Neuronal stem cell (in vitro differentiated cells): ENCODE data around the gene NAT10.
"Not testable (repeated sequence)": the region's sequence is repeated elsewhere in the genome, so short reads cannot be mapped to it uniquely, and the experiment has no call there.

Source experiments
- DNase-seq: peaks from one replicate; pipeline ENCODE4 v3.0.0-alpha.2; 2013; ENCODE audit warnings: low spot score
- H2AFZ ChIP-seq: one replicate; pipeline ENCODE4 v1.6.1; 2013; ENCODE audit warnings: mild to moderate bottlenecking, low read length, inconsistent platforms
- H2AK5ac ChIP-seq: 2 replicates; pipeline ENCODE4 v1.6.1; 2013; ENCODE audit warnings: low read depth, mild to moderate bottlenecking, inconsistent platforms, low read length, moderate library complexity, mixed read lengths
- H2BK120ac ChIP-seq: 2 replicates; pipeline ENCODE4 v1.6.1; 2013; ENCODE audit warnings: low read depth, mild to moderate bottlenecking, inconsistent platforms, low read length, moderate library complexity, mixed read lengths
- H2BK12ac ChIP-seq: one replicate; pipeline ENCODE4 v1.6.1; 2013; ENCODE audit warnings: low read length, inconsistent platforms
- H2BK15ac ChIP-seq: 2 replicates; pipeline ENCODE4 v1.6.1; 2013; ENCODE audit warnings: mild to moderate bottlenecking, low read length, inconsistent platforms, mixed read lengths
- H2BK5ac ChIP-seq: one replicate; pipeline ENCODE4 v1.6.1; 2013; ENCODE audit warnings: inconsistent platforms, mild to moderate bottlenecking, low read length, moderate library complexity
- H3K14ac ChIP-seq: one replicate; pipeline ENCODE4 v1.6.1; 2013; ENCODE audit warnings: low read length, inconsistent platforms
- H3K18ac ChIP-seq: 2 replicates; pipeline ENCODE4 v1.6.1; 2013; ENCODE audit warnings: low read length, inconsistent platforms
- H3K23ac ChIP-seq: 2 replicates; pipeline ENCODE4 v1.6.1; 2013; ENCODE audit warnings: low read depth, mild to moderate bottlenecking, mixed read lengths, low read length, inconsistent platforms; ENCODE audit not compliant: poor library complexity
- H3K27ac ChIP-seq: replicated peaks from 3 replicates; pipeline ENCODE4 v1.5.1; 2013; ENCODE audit warnings: low read length, inconsistent platforms
- H3K27me3 ChIP-seq, 3 experiments: 2 replicates each; pipeline ENCODE4 v1.6.1; 2013; ENCODE audit warnings: low read length in 3 of 3, mild to moderate bottlenecking in 2 of 3, inconsistent platforms in 1 of 3, low read depth in 1 of 3, mixed read lengths in 1 of 3, moderate library complexity in 1 of 3; ENCODE audit not compliant: control insufficient read depth in 3 of 3, insufficient read depth in 3 of 3
- H3K36me3 ChIP-seq, 2 donors: replicated peaks in 1 of 2; 2 replicates each; pipeline ENCODE4 v1.6.1; 2013; ENCODE audit warnings: low read length in 2 of 2; ENCODE audit not compliant: control insufficient read depth in 2 of 2, insufficient read depth in 2 of 2
- H3K4ac ChIP-seq: 2 replicates; pipeline ENCODE4 v1.6.1; 2013; ENCODE audit warnings: inconsistent platforms, mild to moderate bottlenecking, low read length, moderate library complexity
- H3K4me1 ChIP-seq, 2 donors: 1 replicate in 1 of 2; 2 replicates in 1 of 2; pipeline ENCODE4 v1.6.1; 2013; ENCODE audit warnings: low read length in 2 of 2, low read depth in 1 of 2; ENCODE audit not compliant: control insufficient read depth in 2 of 2, insufficient read depth in 1 of 2
- H3K4me2 ChIP-seq: one replicate; pipeline ENCODE4 v1.6.1; 2013; ENCODE audit warnings: mild to moderate bottlenecking, low read length, inconsistent platforms; ENCODE audit not compliant: insufficient read depth, poor library complexity, severe bottlenecking
- H3K4me3 ChIP-seq, 2 donors: 2 replicates each; pipeline ENCODE4 v1.5.1; 2013; ENCODE audit warnings: low read length in 2 of 2, mild to moderate bottlenecking in 2 of 2, inconsistent platforms in 1 of 2, moderate library complexity in 1 of 2
- H3K79me1 ChIP-seq: one replicate; pipeline ENCODE4 v1.6.1; 2013; ENCODE audit warnings: low read depth, mild to moderate bottlenecking, inconsistent platforms, low read length, moderate library complexity
- H3K9ac ChIP-seq: one replicate; pipeline ENCODE4 v1.6.1; 2013; ENCODE audit warnings: mild to moderate bottlenecking, low read depth, low read length, inconsistent platforms; ENCODE audit not compliant: poor library complexity
- H3K9me3 ChIP-seq, 2 donors: replicated peaks in 1 of 2; 2 replicates each; pipeline versions ENCODE3 to v1.6.1; 2013; ENCODE audit warnings: low read length in 2 of 2, mild to moderate bottlenecking in 2 of 2, inconsistent platforms in 1 of 2, low read depth in 1 of 2, mixed read lengths in 1 of 2, moderate library complexity in 1 of 2; ENCODE audit not compliant: control insufficient read depth in 2 of 2, insufficient read depth in 1 of 2
- H4K8ac ChIP-seq: one replicate; pipeline ENCODE4 v1.6.1; 2013; ENCODE audit warnings: low read depth, mild to moderate bottlenecking, inconsistent platforms, low read length, moderate library complexity
- H4K91ac ChIP-seq: one replicate; pipeline ENCODE4 v1.6.1; 2013; ENCODE audit warnings: low read length, low read depth, mild to moderate bottlenecking, inconsistent platforms; ENCODE audit not compliant: poor library complexity
- WGBS, 2 donors: extraction: QIAGEN DNeasy Blood & Tissue Kit; methylation state at CpG; one replicate each; pipeline ENCODE4 v1.1.7; 2013; ENCODE audit warnings: missing lambda C conversion rate in 2 of 2, mixed read lengths in 1 of 2; ENCODE audit not compliant: insufficient read length in 2 of 2, insufficient replicate concordance in 1 of 2; ENCODE audit errors: extremely low coverage in 2 of 2; 5-methylcytosine and 5-hydroxymethylcytosine counted together

The NAT10 gene

DNA sequence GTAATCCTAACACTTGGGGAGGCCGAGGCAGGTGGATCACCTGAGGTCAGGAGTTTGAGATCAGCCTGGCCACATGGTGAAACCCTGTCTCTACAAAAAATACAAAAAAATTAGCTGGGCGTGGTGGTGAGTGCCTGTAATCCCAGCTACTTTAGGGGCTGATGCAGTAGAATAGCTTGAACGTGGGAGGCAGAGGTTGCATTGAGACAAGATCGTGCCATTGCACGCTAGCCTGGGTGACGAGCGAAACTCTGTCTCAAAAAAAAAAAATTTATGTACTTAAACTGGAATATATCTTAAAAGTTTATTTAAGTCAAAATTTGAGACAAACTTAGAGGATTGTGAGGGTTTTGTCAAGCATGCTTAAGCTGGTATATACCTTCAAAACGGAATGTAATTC, 34.1 kb upstream of the NAT10 start:
- not testable (repeated sequence) for H3K27me3 ChIP-seq, H3K27ac ChIP-seq, H2AFZ ChIP-seq, H2BK5ac ChIP-seq, H4K8ac ChIP-seq, H3K9me3 ChIP-seq, DNase-seq, H2BK120ac ChIP-seq, H3K18ac ChIP-seq, H3K4ac ChIP-seq, H3K9ac ChIP-seq, H2AK5ac ChIP-seq, H4K91ac ChIP-seq, H3K4me3 ChIP-seq, H2BK15ac ChIP-seq, H3K4me1 ChIP-seq, H3K79me1 ChIP-seq, H3K4me2 ChIP-seq, H3K23ac ChIP-seq, H3K14ac ChIP-seq, H2BK12ac ChIP-seq
- no CpG with 5 or more reads among the region's 8 CpGs for WGBS, 2 donors
- H3K36me3 ChIP-seq = peaks cover 19 to 91% of the 10 kb centered on the region in 2 donors

DNA sequence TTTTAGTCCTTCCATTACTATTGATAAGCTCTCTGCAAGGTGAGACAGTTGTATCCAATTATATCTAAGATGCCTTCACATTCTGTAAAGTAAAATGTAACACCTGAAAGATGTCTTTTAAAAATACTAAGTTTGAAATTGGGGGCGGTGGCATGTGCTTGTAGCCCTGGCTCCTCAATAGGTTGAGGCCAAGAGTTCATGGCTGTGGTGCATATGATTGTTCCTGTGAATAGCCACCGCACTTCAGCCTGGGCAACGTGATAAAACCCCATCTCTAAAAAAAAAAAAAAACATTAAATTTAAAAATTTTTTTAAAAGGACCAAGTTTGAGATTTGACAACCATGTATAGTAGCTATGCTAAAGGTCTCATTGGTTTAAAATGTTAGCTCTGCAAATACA, 33.4 kb upstream of the NAT10 start:
- Histone ChIP-seq H3K18ac (no peak overlapping the region), H3K27ac (no peak overlapping the region), H2BK15ac (no peak overlapping the region)

DNA sequence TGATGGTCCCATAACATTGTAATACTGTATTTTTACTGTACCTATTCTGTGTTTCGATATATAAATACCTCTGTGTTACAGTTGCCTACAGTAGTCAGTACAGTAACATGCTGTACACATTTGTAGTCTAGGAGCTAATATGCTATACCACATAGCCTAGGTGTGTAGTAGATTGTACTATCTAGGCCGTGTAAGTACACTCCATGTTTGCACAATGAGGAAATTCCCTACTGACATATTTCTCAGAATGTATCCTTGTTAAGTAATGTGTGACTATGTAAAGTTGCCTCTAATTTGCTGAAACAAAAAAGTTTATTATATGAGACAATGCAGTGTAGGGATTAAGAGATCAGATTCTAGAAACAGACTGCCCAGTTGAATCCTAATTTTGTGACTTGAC, 32.6 kb upstream of the NAT10 start:
- Histone ChIP-seq H3K4me3 (no peak overlapping the region), H2BK120ac (no peak overlapping the region), H2BK15ac (no peak overlapping the region), H3K27ac (no peak overlapping the region), H4K91ac (no peak overlapping the region), H3K79me1 (peaks cover 1% of the 10 kb centered on the region), H3K4me1 (no peaks in the 10 kb centered on the region), H3K4ac (no peak overlapping the region), H3K14ac (no peak overlapping the region), H4K8ac (no peak overlapping the region), H3K18ac (no peak overlapping the region), H3K36me3 (peaks cover 21 to 94% of the 10 kb centered on the region in 2 donors), H2BK12ac (no peak overlapping the region), H2BK5ac (no peak overlapping the region), H3K4me2 (no peak overlapping the region), H2AFZ (no peak overlapping the region), H2AK5ac (no peak overlapping the region), H3K23ac (no peak overlapping the region), H3K9me3 (no peaks in the 10 kb centered on the region), H3K27me3 (no peaks in the 10 kb centered on the region), H3K9ac (no peak overlapping the region)
- DNase-seq = no peak
- no CpG with 5 or more reads among the region's 2 CpGs for WGBS, 2 donors

More for the DNA sequence above, 33.4 kb upstream of the NAT10 start:
- Histone ChIP-seq H3K79me1 (peaks cover 1% of the 10 kb centered on the region), H3K9me3 (no peaks in the 10 kb centered on the region), H3K27me3 (no peaks in the 10 kb centered on the region), H2BK12ac (no peak overlapping the region), H3K23ac (no peak overlapping the region), H4K91ac (no peak overlapping the region), H2BK120ac (no peak overlapping the region), H2BK5ac (no peak overlapping the region), H3K36me3 (peaks cover 21 to 94% of the 10 kb centered on the region in 2 donors), H3K4me3 (no peak overlapping the region), H3K14ac (no peak overlapping the region), H3K9ac (no peak overlapping the region), H3K4me2 (no peak overlapping the region), H3K4me1 (no peaks in the 10 kb centered on the region), H4K8ac (no peak overlapping the region), H2AFZ (no peak overlapping the region), H3K4ac (no peak overlapping the region), H2AK5ac (no peak overlapping the region)
- DNase-seq = no peak
- WGBS, 2 donors = no CpG with 5 or more reads among the region's 3 CpGs

DNA sequence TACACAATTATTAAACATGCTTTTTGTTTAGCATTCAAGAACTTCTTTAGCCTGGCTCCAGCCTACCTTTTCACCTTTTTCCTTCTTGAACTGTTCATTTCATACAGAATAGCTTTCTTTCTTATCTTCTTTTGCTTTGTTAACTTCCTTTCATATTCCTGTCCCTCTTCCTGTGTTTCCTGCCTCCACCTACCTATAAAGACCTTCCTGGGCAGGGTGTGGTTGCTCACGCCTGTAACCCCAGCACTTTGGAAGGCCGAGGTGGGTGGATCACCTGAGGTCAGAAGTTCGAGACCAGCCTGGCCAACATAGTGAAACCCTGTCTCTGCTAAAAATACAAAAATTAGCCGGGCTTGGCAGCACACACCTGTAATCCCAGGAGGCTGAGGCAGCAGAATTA, 31.0 kb upstream of the NAT10 start:
- Histone ChIP-seq H3K79me1 (peaks cover 3% of the 10 kb centered on the region), H4K91ac (no peak overlapping the region), H3K36me3 (peaks cover 22 to 98% of the 10 kb centered on the region in 2 donors), H3K9me3 (no peaks in the 10 kb centered on the region), H2BK5ac (no peak overlapping the region), H2BK120ac (no peak overlapping the region), H2BK12ac (no peak overlapping the region), H3K4ac (no peak overlapping the region), H3K9ac (no peak overlapping the region), H3K27ac (no peak overlapping the region), H3K18ac (no peak overlapping the region), H4K8ac (no peak overlapping the region), H2AK5ac (no peak overlapping the region), H2AFZ (no peak overlapping the region), H2BK15ac (no peak overlapping the region), H3K4me3 (no peak overlapping the region), H3K4me1 (no peaks in the 10 kb centered on the region), H3K4me2 (no peak overlapping the region), H3K27me3 (no peaks in the 10 kb centered on the region), H3K14ac (no peak overlapping the region), H3K23ac (no peak overlapping the region)
- WGBS, 2 donors = no CpG with 5 or more reads among the region's 4 CpGs
- no peak for DNase-seq
